Stimulated activated CD8-positive, alpha-beta memory T cell treated with anti-CD3 and anti-CD28 coated beads, Interleukin-15, amount 100 ng/mL, for 1 hour (primary cell): Measurements from ENCODE around the gene MYO1E.
A peak's percentile ranks its signal among the peaks of the same experiment; 100 is the strongest.
"Not testable (repeated sequence)": the region's sequence is repeated elsewhere in the genome, so short reads cannot be mapped to it uniquely, and the experiment has no call there.

Experiments
- DNase-seq: peaks from one replicate; pipeline ENCODE4 v3.0.0-alpha.2; 2020; ENCODE audit warnings: low read depth

MYO1E gene

GRCh38 chr15:59162080-59162479, 210.6 kb downstream of the MYO1E start:
- not testable (repeated sequence) for DNase-seq

DNA sequence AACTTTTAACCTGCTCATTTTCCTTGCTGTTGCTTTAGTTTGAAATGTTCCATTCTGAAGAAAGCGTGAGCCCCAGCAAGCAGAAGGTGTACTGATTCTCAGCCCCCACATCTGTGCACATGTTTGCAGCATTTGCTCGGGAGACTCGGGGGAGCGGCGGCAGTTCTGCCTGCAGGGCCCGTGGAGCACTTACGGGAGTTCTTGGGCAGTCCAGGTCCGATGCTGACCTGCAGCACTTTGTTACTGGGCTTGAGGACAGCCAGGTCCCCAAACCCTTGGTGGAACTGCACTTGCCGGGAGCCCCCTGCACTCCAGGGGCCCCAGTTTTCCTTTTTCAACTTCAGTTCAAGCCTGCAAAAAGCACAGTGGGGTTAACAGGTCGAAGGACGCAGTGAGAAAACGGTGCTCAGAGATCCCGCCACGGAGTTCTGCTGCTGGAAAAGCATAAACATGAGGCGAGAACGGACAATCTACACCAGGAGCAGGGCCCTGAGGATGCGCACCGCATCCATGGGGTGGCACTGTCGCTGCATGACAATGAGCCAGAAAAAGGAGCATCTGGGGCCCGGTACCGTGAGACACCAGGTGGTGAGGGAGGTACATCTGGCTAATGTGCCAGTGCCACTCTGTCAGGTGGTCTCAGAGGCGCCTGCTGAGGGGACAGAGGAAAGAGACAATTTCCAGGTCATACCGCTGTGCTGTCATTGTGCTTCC, 211.6 kb downstream of the MYO1E start:
- no peak for DNase-seq

GRCh38 chr15:59159210-59159609, 213.5 kb downstream of the MYO1E start:
- no peak for DNase-seq

DNA sequence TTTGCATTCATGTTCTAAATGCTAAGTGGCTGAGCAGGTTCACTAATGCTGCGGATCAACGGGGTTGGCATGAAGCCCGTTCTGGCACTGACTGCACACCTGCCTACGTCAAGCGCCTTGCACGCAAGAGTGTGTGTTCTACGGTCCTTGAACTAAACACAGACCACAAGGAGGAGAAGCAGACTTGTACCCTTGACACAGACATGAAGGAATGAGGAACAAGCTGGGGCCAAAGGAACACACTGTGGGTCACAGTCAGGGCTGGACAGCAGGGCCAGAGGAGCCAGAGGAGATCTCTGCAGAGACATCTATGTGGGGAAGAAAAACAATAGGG, 214.0 kb downstream of the MYO1E start:
- no peak for DNase-seq

GRCh38 chr15:59157840-59158700, 214.6 kb downstream of the MYO1E start:
- DNase-seq: no peak

DNA sequence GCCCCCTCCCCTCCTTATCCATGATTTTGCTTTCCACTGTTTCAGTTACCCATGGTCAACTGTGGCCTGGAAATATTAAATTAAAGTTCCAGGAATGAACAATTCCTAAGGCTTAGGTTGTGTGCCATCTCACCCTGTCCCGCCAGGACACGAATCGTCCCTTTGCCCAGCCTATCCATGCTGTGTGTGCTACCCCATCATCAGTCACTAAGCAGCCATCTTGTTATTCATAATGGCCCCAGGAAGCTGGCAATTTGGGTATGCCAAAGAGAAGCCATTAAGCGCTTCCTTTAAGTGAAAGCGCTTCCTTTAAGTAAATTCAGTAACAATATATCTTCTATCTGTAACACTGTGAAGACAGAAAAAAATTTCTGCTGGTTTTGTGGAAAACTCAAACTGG, 215.3 kb downstream of the MYO1E start:
- no peak for DNase-seq

GRCh38 chr15:59155431-59155830, 217.2 kb downstream of the MYO1E start:
- no peak for DNase-seq

GRCh38 chr15:59154243-59154642, 218.4 kb downstream of the MYO1E start:
- no peak for DNase-seq

- DNase-seq: no peak
Measured at GRCh38 chr15:59153466-59153865, 219.2 kb downstream of the MYO1E start.

- DNase-seq: no peak
Measured at GRCh38 chr15:59152694-59153450, 219.8 kb downstream of the MYO1E start.

GRCh38 chr15:59150185-59150584, 222.5 kb downstream of the MYO1E start:
- DNase-seq: no peak

DNA sequence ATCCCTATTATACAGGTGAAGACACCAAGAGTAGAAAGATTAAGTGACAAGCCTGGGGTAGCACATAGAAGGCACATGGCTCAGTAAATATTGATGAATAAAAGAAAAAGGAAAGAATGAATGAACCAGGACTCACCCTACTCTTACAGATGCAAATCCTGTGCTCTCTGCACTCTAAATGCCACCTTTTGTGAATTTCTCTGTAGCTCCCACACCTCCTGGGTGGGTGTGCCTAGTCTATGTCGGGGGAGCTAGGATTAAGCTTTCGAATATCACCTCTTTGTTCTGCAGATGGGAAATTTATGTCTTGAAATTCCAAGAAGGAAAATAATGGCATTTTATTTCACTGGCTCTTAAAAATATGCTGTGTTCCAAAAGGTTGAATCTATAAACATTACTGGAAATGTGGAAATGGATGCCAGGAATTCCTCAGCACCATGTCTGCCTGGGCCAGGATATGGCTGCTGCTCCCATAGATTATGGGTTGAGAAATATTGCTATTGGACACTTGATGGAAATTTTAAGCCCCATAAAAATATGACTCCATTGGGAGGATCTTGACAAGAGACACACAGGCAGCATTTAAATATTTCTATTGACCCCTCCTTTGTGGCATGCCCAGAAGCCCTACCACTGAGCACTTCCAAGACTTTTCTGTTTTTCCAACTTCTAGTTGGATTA, 224.4 kb downstream of the MYO1E start:
- DNase-seq: no peak

DNA sequence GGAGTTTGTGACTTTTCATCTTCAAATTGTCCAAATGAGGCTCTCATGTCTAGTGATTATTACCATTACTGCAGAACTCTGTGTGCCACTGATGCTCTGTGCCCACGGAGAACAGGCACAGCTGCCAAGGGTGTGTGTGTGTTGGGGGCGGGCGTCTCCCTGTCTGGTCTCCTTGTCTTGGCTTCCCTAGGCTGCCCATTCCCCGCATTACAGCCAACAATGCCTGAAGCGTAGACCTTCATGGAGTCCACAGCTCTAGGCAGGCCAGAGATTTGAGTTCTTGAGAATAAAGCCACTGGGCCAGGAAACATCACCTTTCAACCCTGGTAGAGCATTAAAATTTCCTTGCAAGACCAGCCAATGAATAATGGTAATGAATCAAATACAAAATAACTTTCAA, 225.0 kb downstream of the MYO1E start:
- no peak for DNase-seq

GRCh38 chr15:59144594-59144993, 228.1 kb downstream of the MYO1E start:
- DNase-seq: not testable (repeated sequence)

GRCh38 chr15:59143281-59143680, 229.4 kb downstream of the MYO1E start:
- DNase-seq: no peak

DNA sequence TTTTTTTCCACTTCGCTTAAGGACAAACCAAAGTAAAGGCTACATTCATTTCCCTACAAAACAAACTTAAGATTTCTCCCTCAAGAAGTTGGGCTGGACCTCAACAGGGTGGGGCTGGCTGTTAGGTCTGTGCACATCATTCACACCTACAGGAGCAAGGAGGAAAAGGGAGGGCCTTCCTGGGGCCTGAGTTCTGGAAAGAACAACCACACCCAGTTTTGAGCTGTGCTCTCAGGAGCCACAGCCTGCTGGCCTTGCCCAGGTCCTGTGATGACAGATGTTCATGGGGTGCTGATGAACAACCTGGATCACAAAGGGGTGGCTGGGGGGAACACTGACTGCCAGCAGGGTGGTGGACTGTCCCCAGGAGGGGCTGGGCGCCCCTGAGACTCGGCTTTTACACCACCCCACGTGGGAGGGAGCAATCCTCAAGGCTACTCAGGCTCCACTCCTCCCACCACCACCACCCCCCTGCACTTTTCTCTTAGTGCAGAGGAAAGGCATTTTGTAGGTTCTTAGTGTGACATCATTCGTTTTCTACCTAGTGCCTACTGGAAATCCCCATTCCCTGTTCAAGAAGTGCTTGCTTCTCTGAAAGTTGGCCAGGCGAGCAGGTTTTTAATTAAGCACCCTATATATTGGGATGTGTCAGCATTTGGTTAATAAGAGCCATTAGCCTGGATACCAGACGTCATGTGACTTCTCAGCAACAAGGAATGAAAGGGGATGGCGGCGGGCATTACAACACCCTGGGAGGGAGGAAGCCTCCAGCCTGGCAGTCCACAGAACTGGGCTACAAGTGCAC, 232.0 kb downstream of the MYO1E start:
- DNase-seq: no peak

DNA sequence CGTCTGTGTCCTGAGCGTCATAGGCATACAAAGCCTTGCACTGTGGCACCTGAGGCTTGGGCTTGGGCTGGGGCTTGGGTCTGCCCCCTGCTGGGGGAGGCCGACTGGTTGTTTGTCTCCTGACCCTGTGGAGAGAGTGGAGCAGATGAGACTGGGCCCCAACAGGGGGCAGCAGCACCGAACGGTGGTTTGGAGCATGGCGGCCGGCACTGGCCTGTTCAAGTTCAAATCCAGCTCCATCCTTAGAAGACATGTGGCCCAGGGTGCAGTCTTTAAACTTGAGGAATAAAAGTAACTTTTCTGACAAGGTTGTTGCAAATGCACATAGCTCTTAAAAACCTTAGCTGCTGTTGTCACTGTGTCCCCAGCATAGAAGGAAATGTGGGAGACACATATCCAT, 234.4 kb downstream of the MYO1E start:
- peak; percentile 16 for DNase-seq

GRCh38 chr15:59137566-59137965, 235.1 kb downstream of the MYO1E start:
- DNase-seq: no peak

GRCh38 chr15:59133929-59134427, 238.7 kb downstream of the MYO1E start:
- DNase-seq: no peak

- no peak for DNase-seq
Measured at GRCh38 chr15:59131969-59132562, 240.6 kb downstream of the MYO1E start.

DNA sequence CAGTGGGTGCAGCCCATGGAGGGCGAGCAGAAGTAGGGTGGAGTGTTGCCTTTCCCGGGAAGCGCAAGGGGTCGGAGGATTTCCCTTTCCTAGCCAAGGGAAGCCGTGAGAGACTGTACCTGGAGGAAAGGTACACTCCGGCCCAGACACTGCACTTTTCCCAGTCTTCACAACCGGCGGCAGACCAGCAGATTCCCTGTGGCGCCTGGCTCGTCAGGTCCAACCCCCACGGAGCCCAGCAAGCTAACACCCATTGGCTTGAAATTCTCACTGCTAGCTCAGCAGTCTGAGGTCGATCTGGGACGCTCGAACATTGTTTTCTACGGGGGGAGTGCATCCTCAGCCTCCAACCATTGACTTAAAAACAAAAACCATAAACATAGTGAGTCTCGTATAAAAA, 241.2 kb downstream of the MYO1E start:
- no peak for DNase-seq
